Measurements from ENCODE around the gene SYNDIG1.

Gene SYNDIG1

GRCh38 chr20:24679448-24680047, 210.1 kb downstream of the SYNDIG1 start:
- DNase-seq, result no peak

- DNase-seq, result no peak
Measured at GRCh38 chr20:24681634-24682495, 212.4 kb downstream of the SYNDIG1 start.

- DNase-seq, result no peak
Measured at GRCh38 chr20:24682496-24682985, 213.1 kb downstream of the SYNDIG1 start.

- no peak for DNase-seq
Measured at GRCh38 chr20:24683676-24684075, 214.2 kb downstream of the SYNDIG1 start.

- DNase-seq, result no peak
Measured at GRCh38 chr20:24684421-24684871, 215.0 kb downstream of the SYNDIG1 start.

GRCh38 chr20:24684956-24685691, 215.7 kb downstream of the SYNDIG1 start:
- no peak for DNase-seq

GRCh38 chr20:24685736-24686135, 216.3 kb downstream of the SYNDIG1 start:
- no peak for DNase-seq

GRCh38 chr20:24686156-24686555, 216.7 kb downstream of the SYNDIG1 start:
- DNase-seq, result no peak

- no peak for DNase-seq
Measured at GRCh38 chr20:24690408-24690807, 221.0 kb downstream of the SYNDIG1 start.

GRCh38 chr20:24691901-24692351, 222.5 kb downstream of the SYNDIG1 start:
- DNase-seq, result no peak

- no peak for DNase-seq
Measured at GRCh38 chr20:24692446-24693200, 223.2 kb downstream of the SYNDIG1 start.

GRCh38 chr20:24693466-24694156, 224.2 kb downstream of the SYNDIG1 start:
- DNase-seq, result no peak

- no peak for DNase-seq
Measured at GRCh38 chr20:24694157-24694726, 224.8 kb downstream of the SYNDIG1 start.

GRCh38 chr20:24694727-24695528, 225.5 kb downstream of the SYNDIG1 start:
- DNase-seq, result no peak

- no peak for DNase-seq
Measured at GRCh38 chr20:24695529-24696225, 226.2 kb downstream of the SYNDIG1 start.

GRCh38 chr20:24696396-24696795, 227.0 kb downstream of the SYNDIG1 start:
- DNase-seq, result no peak

GRCh38 chr20:24697411-24697810, 228.0 kb downstream of the SYNDIG1 start:
- DNase-seq, result no peak

- DNase-seq, result no peak
Measured at GRCh38 chr20:24698189-24698588, 228.8 kb downstream of the SYNDIG1 start.

GRCh38 chr20:24698706-24699206, 229.3 kb downstream of the SYNDIG1 start:
- no peak for DNase-seq
